ENCODE measurements around the gene LRP1B.
"Not testable (repeated sequence)": the region's sequence is repeated elsewhere in the genome, so short reads cannot be mapped to it uniquely, and the experiment has no call there.

Gene LRP1B

GRCh38 chr2:141201016-141201565, 929.7 kb downstream of the LRP1B start:
- Histone ChIP-seq H3K4me1 (ENCODE audit: insufficient read depth, insufficient read length) (no peaks in the 10 kb centered on the region), H3K4me3 (ENCODE audit: insufficient read length, low read depth) (no peak overlapping the region), H3K9me3 (ENCODE audit: insufficient read depth, low read length) (no peaks in the 10 kb centered on the region), H3K9ac (ENCODE audit: insufficient read length, low read depth) (no peak overlapping the region), H3K27me3 (ENCODE audit: insufficient read depth, insufficient read length) (no peaks in the 10 kb centered on the region), H3K36me3 (ENCODE audit: insufficient read depth, insufficient read length, low read length) (no peaks in the 10 kb centered on the region)
- no peak for DNase-seq (ENCODE audit: low read depth, low spot score)
- TF ChIP-seq ZNF274 (IDR thresholded peaks at IDR 0.05; ENCODE audit: low read depth, low read length) (no peak), YY1 (IDR thresholded peaks at IDR 0.05; ENCODE audit: insufficient read depth, insufficient read length) (no peak), SUZ12 (IDR thresholded peaks at IDR 0.05; ENCODE audit: extremely low read depth, insufficient read depth, insufficient read length) (no peak)

GRCh38 chr2:141200191-141200590, 930.6 kb downstream of the LRP1B start:
- H3K4me3 ChIP-seq (ENCODE audit: insufficient read length, low read depth) = no peak overlapping the region
- no peaks in the 10 kb centered on the region for H3K4me1 ChIP-seq (ENCODE audit: insufficient read depth, insufficient read length)
- H3K9ac ChIP-seq (ENCODE audit: insufficient read length, low read depth) = no peak overlapping the region
- no peak for DNase-seq (ENCODE audit: low read depth, low spot score)
- no peaks in the 10 kb centered on the region for H3K36me3 ChIP-seq (ENCODE audit: insufficient read depth, insufficient read length, low read length)
- H3K27me3 ChIP-seq (ENCODE audit: insufficient read depth, insufficient read length) = no peaks in the 10 kb centered on the region
- H3K9me3 ChIP-seq (ENCODE audit: insufficient read depth, low read length) = no peaks in the 10 kb centered on the region
- TF ChIP-seq ZNF274 (IDR thresholded peaks at IDR 0.05; ENCODE audit: low read depth, low read length) (no peak), SUZ12 (IDR thresholded peaks at IDR 0.05; ENCODE audit: extremely low read depth, insufficient read depth, insufficient read length) (no peak), YY1 (IDR thresholded peaks at IDR 0.05; ENCODE audit: insufficient read depth, insufficient read length) (no peak)

GRCh38 chr2:141199711-141200110, 931.1 kb downstream of the LRP1B start:
- no peaks in the 10 kb centered on the region for H3K27me3 ChIP-seq (ENCODE audit: insufficient read depth, insufficient read length)
- no peak for DNase-seq (ENCODE audit: low read depth, low spot score)
- no peak overlapping the region for H3K4me3 ChIP-seq (ENCODE audit: insufficient read length, low read depth)
- H3K9me3 ChIP-seq (ENCODE audit: insufficient read depth, low read length) = no peaks in the 10 kb centered on the region
- H3K9ac ChIP-seq (ENCODE audit: insufficient read length, low read depth) = no peak overlapping the region
- TF ChIP-seq YY1 (IDR thresholded peaks at IDR 0.05; ENCODE audit: insufficient read depth, insufficient read length) = no peak
- TF ChIP-seq SUZ12 (IDR thresholded peaks at IDR 0.05; ENCODE audit: extremely low read depth, insufficient read depth, insufficient read length) = no peak
- TF ChIP-seq ZNF274 (IDR thresholded peaks at IDR 0.05; ENCODE audit: low read depth, low read length) = no peak
- no peaks in the 10 kb centered on the region for H3K36me3 ChIP-seq (ENCODE audit: insufficient read depth, insufficient read length, low read length)
- no peaks in the 10 kb centered on the region for H3K4me1 ChIP-seq (ENCODE audit: insufficient read depth, insufficient read length)

DNA sequence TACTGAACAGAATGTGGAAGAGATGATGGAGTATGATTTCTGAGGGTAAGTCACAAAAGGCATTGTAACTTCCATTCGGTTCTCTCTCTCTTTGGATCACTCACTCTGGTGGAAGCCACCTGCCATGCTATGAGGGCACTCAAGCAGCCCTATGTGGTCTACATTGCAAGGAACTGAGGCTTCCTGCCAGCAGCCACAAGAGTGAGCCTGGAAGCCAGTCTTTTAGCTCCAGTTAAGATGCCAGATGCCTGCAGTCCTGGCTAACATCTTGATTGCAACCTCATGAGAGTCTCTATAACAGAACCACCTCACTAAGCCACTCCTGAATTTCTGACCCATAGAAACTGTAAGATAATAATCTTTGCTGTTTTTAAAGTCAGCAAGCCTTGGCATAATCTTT, 935.7 kb downstream of the LRP1B start:
- Histone ChIP-seq H3K4me3 (ENCODE audit: insufficient read length, low read depth) (no peak overlapping the region), H3K4me1 (ENCODE audit: insufficient read depth, insufficient read length) (no peaks in the 10 kb centered on the region), H3K36me3 (ENCODE audit: insufficient read depth, insufficient read length, low read length) (no peaks in the 10 kb centered on the region), H3K9ac (ENCODE audit: insufficient read length, low read depth) (no peak overlapping the region), H3K27me3 (ENCODE audit: insufficient read depth, insufficient read length) (no peaks in the 10 kb centered on the region), H3K9me3 (ENCODE audit: insufficient read depth, low read length) (no peaks in the 10 kb centered on the region)
- TF ChIP-seq ZNF274 (IDR thresholded peaks at IDR 0.05; ENCODE audit: low read depth, low read length) = no peak
- TF ChIP-seq YY1 (IDR thresholded peaks at IDR 0.05; ENCODE audit: insufficient read depth, insufficient read length) = no peak
- no peak for TF ChIP-seq SUZ12 (IDR thresholded peaks at IDR 0.05; ENCODE audit: extremely low read depth, insufficient read depth, insufficient read length)
- no peak for DNase-seq (ENCODE audit: low read depth, low spot score)

DNA sequence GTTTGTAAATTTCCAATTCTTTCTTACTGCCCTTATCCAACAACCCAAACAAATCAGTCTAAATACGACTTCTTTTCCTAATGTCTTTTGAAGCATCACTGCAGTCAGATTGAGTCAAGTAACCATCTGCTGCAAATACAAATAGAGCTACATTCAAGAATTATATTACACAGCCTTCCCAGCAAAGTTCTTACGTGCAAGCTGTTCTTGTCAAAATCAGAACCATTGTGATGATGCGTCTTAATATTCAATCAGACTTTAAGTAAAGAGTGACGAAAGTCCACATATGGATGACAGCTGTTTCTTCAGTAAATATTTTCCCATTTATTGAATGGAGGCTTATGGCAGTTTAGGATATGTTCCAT, 943.8 kb downstream of the LRP1B start:
- no peak overlapping the region for H3K9ac ChIP-seq (ENCODE audit: insufficient read length, low read depth)
- H3K4me3 ChIP-seq (ENCODE audit: insufficient read length, low read depth) = no peak overlapping the region
- no peaks in the 10 kb centered on the region for H3K36me3 ChIP-seq (ENCODE audit: insufficient read depth, insufficient read length, low read length)
- H3K27me3 ChIP-seq (ENCODE audit: insufficient read depth, insufficient read length) = no peaks in the 10 kb centered on the region
- H3K4me1 ChIP-seq (ENCODE audit: insufficient read depth, insufficient read length) = no peaks in the 10 kb centered on the region
- no peak for DNase-seq (ENCODE audit: low read depth, low spot score)
- no peak for TF ChIP-seq ZNF274 (IDR thresholded peaks at IDR 0.05; ENCODE audit: low read depth, low read length)
- no peak for TF ChIP-seq SUZ12 (IDR thresholded peaks at IDR 0.05; ENCODE audit: extremely low read depth, insufficient read depth, insufficient read length)
- H3K9me3 ChIP-seq (ENCODE audit: insufficient read depth, low read length) = no peaks in the 10 kb centered on the region

- Histone ChIP-seq H3K36me3 (ENCODE audit: insufficient read depth, insufficient read length, low read length) (no peaks in the 10 kb centered on the region), H3K4me3 (ENCODE audit: insufficient read length, low read depth) (no peak overlapping the region), H3K27me3 (ENCODE audit: insufficient read depth, insufficient read length) (no peaks in the 10 kb centered on the region), H3K9me3 (ENCODE audit: insufficient read depth, low read length) (no peaks in the 10 kb centered on the region), H3K4me1 (ENCODE audit: insufficient read depth, insufficient read length) (no peaks in the 10 kb centered on the region), H3K9ac (ENCODE audit: insufficient read length, low read depth) (no peak overlapping the region)
- no peak for DNase-seq (ENCODE audit: low read depth, low spot score)
- TF ChIP-seq SUZ12 (IDR thresholded peaks at IDR 0.05; ENCODE audit: extremely low read depth, insufficient read depth, insufficient read length) (no peak), YY1 (IDR thresholded peaks at IDR 0.05; ENCODE audit: insufficient read depth, insufficient read length) (no peak), ZNF274 (IDR thresholded peaks at IDR 0.05; ENCODE audit: low read depth, low read length) (no peak)
Measured at GRCh38 chr2:141186413-141187074, 944.3 kb downstream of the LRP1B start.

GRCh38 chr2:141182246-141182645, 948.6 kb downstream of the LRP1B start:
- Histone ChIP-seq H3K4me1 (ENCODE audit: insufficient read depth, insufficient read length) (no peaks in the 10 kb centered on the region), H3K36me3 (ENCODE audit: insufficient read depth, insufficient read length, low read length) (no peaks in the 10 kb centered on the region), H3K4me3 (ENCODE audit: insufficient read length, low read depth) (no peak overlapping the region), H3K9ac (ENCODE audit: insufficient read length, low read depth) (no peak overlapping the region), H3K27me3 (ENCODE audit: insufficient read depth, insufficient read length) (no peaks in the 10 kb centered on the region), H3K9me3 (ENCODE audit: insufficient read depth, low read length) (no peaks in the 10 kb centered on the region)
- TF ChIP-seq YY1 (IDR thresholded peaks at IDR 0.05; ENCODE audit: insufficient read depth, insufficient read length) (no peak), SUZ12 (IDR thresholded peaks at IDR 0.05; ENCODE audit: extremely low read depth, insufficient read depth, insufficient read length) (no peak), ZNF274 (IDR thresholded peaks at IDR 0.05; ENCODE audit: low read depth, low read length) (no peak)
- DNase-seq (ENCODE audit: low read depth, low spot score) = no peak

GRCh38 chr2:141169117-141169516, 961.7 kb downstream of the LRP1B start:
- H3K4me3 ChIP-seq (ENCODE audit: insufficient read length, low read depth); H3K9me3 ChIP-seq (ENCODE audit: insufficient read depth, low read length); H3K36me3 ChIP-seq (ENCODE audit: insufficient read depth, insufficient read length, low read length); H3K9ac ChIP-seq (ENCODE audit: insufficient read length, low read depth); H3K27me3 ChIP-seq (ENCODE audit: insufficient read depth, insufficient read length); DNase-seq (ENCODE audit: low read depth, low spot score); H3K4me1 ChIP-seq (ENCODE audit: insufficient read depth, insufficient read length): not testable (repeated sequence)

Data from NT2/D1 (cell line).